ENCODE measurements around the gene TENT4A.

DNA sequence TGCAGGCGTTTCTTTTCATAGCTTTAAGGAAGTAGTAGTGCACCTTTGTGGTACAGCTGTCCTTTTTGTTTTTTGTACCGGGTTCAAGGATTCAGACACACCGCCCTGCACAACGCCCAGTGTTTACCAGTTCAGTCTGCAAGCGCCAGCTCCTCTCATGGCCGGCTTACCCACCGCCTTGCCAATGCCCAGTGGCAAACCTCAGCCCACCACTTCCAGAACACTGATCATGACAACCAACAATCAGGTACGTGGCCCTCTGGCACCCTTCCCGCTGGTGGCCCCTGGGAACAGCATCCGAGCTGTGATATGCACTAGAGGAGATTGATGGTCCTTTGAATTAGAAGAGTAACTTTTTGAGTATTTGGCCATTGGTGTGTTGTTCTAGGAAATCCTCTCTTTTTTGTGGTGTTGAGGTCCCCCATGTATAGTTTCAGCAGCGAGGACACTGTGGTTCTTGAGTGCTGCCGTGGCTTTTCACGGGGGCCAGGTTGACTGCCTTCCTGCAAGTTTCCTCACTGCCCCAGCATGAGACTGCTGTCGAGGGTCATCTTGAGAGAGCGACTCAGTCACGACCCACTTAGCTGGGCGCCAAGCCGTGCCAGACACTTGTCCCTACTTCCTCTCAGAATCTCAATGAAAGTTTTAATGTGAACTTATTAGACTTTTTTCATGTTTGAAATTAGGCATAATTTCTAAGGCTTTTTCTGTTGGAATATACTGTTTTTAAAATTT lies 37.9 kb downstream of the TENT4A start:
- TF ChIP-seq POLR2A (IDR thresholded peaks at IDR 0.05; ENCODE audit: low read depth) (no peak), CTCF (IDR thresholded peaks at IDR 0.05) (no peak)
